ENCODE results near the gene VPS26B. TPM values are rescaled to one million over a fixed set of nuclear protein-coding genes. Genes with fewer than 3 reads are reported as not detected.

The VPS26B gene
- total RNA-seq, 1 donor from 2014 or later = 37.6 TPM

DNA sequence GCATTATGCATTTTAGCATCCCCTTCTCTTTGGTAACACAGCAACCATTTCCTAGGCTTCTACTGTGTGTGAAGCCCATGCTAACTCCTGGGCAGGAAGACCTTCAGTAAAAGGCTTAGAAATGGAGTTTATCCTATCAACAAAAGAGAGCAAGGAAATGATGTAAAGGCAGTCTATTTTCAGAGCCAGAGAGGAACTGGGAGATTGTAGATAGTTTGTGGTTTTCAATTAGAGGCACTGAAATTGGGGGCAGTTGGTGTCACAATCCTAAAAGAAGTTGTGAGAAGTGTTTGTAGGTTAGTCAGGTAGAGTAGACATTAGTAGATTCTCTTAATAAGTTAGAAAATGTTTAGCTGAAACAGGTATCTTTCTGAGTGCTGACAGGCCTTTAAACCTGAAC, 36.0 kb downstream of the VPS26B start:
- intact Hi-C loops (cut with micrococcal nuclease) = no loop called here

DNA sequence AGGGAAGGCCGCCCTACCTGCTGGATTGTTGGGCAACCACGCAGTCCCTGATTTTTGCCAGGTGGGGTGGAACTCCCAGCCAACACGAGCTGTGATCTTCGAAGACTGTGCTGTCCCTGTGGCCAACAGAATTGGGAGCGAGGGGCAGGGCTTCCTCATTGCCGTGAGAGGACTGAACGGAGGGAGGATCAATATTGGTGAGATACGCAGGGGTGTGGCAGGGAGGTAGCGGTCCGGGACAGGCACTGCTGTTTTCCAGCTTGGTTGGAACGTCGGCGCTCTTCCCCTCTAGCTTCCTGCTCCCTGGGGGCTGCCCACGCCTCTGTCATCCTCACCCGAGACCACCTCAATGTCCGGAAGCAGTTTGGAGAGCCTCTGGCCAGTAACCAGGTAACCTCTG, 36.5 kb downstream of the VPS26B start:
- intact Hi-C loops (cut with micrococcal nuclease) = no loop called here
- Histone ChIP-seq H3K27me3 (ENCODE audit: low read depth) (no peaks in the 10 kb centered on the region), H3K4me1 (no peaks in the 10 kb centered on the region), H3K36me3 (peaks cover 73% of the 10 kb centered on the region), H3K4me3 (no peak overlapping the region), H3K27ac (replicated peaks) (no peak overlapping the region), H3K9me3 (replicated peaks) (no peaks in the 10 kb centered on the region)
- no peak for DNase-seq
- TF ChIP-seq, protein P1, sequence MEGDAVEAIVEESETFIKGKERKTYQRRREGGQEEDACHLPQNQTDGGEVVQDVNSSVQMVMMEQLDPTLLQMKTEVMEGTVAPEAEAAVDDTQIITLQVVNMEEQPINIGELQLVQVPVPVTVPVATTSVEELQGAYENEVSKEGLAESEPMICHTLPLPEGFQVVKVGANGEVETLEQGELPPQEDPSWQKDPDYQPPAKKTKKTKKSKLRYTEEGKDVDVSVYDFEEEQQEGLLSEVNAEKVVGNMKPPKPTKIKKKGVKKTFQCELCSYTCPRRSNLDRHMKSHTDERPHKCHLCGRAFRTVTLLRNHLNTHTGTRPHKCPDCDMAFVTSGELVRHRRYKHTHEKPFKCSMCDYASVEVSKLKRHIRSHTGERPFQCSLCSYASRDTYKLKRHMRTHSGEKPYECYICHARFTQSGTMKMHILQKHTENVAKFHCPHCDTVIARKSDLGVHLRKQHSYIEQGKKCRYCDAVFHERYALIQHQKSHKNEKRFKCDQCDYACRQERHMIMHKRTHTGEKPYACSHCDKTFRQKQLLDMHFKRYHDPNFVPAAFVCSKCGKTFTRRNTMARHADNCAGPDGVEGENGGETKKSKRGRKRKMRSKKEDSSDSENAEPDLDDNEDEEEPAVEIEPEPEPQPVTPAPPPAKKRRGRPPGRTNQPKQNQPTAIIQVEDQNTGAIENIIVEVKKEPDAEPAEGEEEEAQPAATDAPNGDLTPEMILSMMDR (IDR thresholded peaks at IDR 0.05; ENCODE audit: borderline replicate concordance) = no peak

More for the DNA sequence above, 36.0 kb downstream of the VPS26B start:
- no peak for DNase-seq
- Histone ChIP-seq H3K27ac (replicated peaks) (no peak overlapping the region), H3K4me1 (peaks cover 2% of the 10 kb centered on the region), H3K36me3 (peaks cover 73% of the 10 kb centered on the region), H3K9me3 (replicated peaks) (no peaks in the 10 kb centered on the region), H3K4me3 (no peak overlapping the region), H3K27me3 (ENCODE audit: low read depth) (no peaks in the 10 kb centered on the region)
- TF ChIP-seq, protein P1 (IDR thresholded peaks at IDR 0.05; ENCODE audit: borderline replicate concordance) = no peak

DNA sequence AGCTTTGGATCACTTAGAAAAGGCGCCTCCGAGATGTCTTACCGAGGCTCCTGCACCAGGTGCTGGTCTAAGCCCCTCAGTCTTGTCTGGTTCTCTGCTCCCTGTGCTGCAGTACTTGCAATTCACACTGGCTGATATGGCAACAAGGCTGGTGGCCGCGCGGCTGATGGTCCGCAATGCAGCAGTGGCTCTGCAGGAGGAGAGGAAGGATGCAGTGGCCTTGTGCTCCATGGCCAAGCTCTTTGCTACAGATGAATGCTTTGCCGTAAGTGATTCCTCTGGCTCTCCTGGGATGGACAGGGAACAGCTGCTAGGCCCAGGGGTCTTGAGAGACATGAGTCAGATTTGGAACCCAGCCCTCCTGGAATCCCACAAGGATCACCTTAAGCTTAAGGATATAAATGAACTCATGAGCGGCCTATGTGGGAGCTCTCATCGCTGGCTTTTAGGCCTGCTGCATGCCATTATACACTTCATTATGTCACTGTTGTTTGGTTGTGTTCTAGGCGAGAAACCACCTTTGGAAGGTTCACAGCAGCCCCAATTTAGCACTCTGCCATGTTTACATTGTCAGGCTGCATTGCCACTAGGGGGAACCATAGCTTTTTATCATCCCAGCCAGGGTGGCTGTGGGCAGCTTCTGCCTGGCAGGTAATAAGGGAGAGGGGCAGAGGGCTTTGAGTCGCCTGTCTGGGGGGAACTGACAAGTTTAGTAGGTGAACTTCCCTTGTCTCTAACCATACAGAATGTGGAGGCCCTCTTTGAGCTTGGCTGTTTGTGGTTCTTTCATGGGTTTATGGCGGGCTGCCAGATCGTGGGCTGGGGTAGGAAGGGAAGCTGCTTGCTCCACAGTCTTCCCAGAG, 37.4 kb downstream of the VPS26B start:
- no peak overlapping the region for H3K4me3 ChIP-seq
- H3K4me1 ChIP-seq = no peaks in the 10 kb centered on the region
- no peaks in the 10 kb centered on the region for H3K9me3 ChIP-seq (replicated peaks)
- no peak overlapping the region for H3K27ac ChIP-seq (replicated peaks)
- peaks cover 71% of the 10 kb centered on the region for H3K36me3 ChIP-seq
- no peak for DNase-seq
- no peaks in the 10 kb centered on the region for H3K27me3 ChIP-seq (ENCODE audit: low read depth)
- intact Hi-C loops (cut with micrococcal nuclease) = no loop called here
- TF ChIP-seq, protein P1 (IDR thresholded peaks at IDR 0.05; ENCODE audit: borderline replicate concordance) = peak; percentile 42

DNA sequence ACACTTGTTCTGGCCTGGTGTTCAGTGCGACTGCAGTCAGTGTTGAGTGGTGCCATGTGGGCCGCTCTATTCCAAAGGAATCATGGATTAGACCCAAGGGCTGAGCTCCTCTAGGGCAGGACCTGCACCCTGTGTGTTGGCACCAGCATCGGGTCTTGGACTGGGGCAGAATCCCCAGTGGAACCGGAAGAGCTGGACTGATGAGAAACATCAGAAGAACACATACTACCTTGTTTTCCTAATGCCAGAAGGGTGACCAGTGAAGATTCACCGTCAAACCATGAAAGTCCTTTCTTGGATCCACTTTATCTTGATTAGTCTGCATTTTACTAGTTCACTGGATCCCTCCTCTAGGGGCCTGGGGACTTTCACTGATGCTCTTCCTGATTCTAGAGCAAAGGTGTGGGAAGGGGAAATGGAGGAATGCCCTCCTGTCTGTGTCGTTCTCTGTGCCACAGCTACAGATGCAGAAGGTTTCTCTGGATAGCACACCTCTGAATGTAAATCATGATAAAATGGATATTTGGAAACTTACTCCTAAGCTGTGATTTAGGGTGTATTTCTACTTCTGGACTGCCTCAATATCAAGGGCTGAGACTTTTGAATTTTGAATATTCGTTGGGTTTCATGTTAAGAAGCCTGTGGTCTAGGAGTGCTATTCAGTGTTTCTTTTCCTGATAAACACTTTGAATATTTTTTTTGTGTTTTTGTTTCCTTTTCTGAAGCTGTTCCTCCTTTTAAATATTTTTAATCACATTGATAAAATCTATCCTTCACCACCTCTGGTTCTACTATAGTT, 40.7 kb downstream of the VPS26B start:
- Histone ChIP-seq H3K4me1 (no peaks in the 10 kb centered on the region), H3K27me3 (ENCODE audit: low read depth) (peaks cover 11% of the 10 kb centered on the region), H3K36me3 (peaks cover 38% of the 10 kb centered on the region), H3K9me3 (replicated peaks) (no peaks in the 10 kb centered on the region), H3K4me3 (no peak overlapping the region), H3K27ac (replicated peaks) (no peak overlapping the region)
- intact Hi-C loops (cut with micrococcal nuclease) = no loop called here
- DNase-seq = no peak
- TF ChIP-seq, protein P1 (IDR thresholded peaks at IDR 0.05; ENCODE audit: borderline replicate concordance) = no peak

- H3K27ac ChIP-seq (replicated peaks) = no peak overlapping the region
- H3K27me3 ChIP-seq (ENCODE audit: low read depth) = peaks cover 24% of the 10 kb centered on the region
- H3K4me1 ChIP-seq = no peaks in the 10 kb centered on the region
- no peaks in the 10 kb centered on the region for H3K9me3 ChIP-seq (replicated peaks)
- intact Hi-C loops (cut with micrococcal nuclease) = no loop called here
- no peak overlapping the region for H3K4me3 ChIP-seq
- TF ChIP-seq, protein P1 (IDR thresholded peaks at IDR 0.05; ENCODE audit: borderline replicate concordance) = no peak
- H3K36me3 ChIP-seq = peaks cover 26% of the 10 kb centered on the region
- no peak for DNase-seq
These were observed 42.0 kb downstream of the VPS26B start for GRCh38 chr11:134266440-134266839.

All from left ventricle myocardium inferior (tissue), 1 donor.